IMR-90 (cell line): ENCODE results near the gene MRPL44.

ENCODE experiments used
- CEBPB ChIP-seq: IDR thresholded peaks from 2 replicates; pipeline ENCODE4 v1.6.1; 2012; ENCODE audit warnings: low read depth, low read length, improper control_type of control experiment
- CHD1 ChIP-seq: IDR thresholded peaks from 2 replicates; pipeline ENCODE4 v1.6.1; 2012; ENCODE audit warnings: low read depth, low read length, improper control_type of control experiment
- CTCF ChIP-seq: conservative IDR thresholded peaks from 2 replicates; pipeline ENCODE4 v1.5.1; 2012; ENCODE audit warnings: mild to moderate bottlenecking, low read depth, low read length, improper control_type of control experiment
- ELK1 ChIP-seq: fragments of 150-350 bp; IDR thresholded peaks from 2 replicates; pipeline ENCODE4 v1.6.1; 2016; ENCODE audit warnings: low read depth, mild to moderate bottlenecking, low read length, moderate library complexity, borderline replicate concordance
- FOS ChIP-seq: fragments of 150-350 bp; IDR thresholded peaks from 2 replicates; pipeline ENCODE4 v1.6.1; 2016; ENCODE audit warnings: low read depth, low read length
- MAFK ChIP-seq: IDR thresholded peaks from 2 replicates; pipeline ENCODE4 v1.6.1; 2012; ENCODE audit warnings: low read depth, low read length, improper control_type of control experiment
- MAZ ChIP-seq: IDR thresholded peaks from 2 replicates; pipeline ENCODE4 v1.6.1; 2012; ENCODE audit warnings: low read depth, mild to moderate bottlenecking, low read length, improper control_type of control experiment, moderate library complexity, borderline replicate concordance
- POLR2A ChIP-seq: IDR thresholded peaks from 2 replicates; pipeline ENCODE4 v1.6.1; 2012; ENCODE audit warnings: mild to moderate bottlenecking, low read depth, low read length
- RAD21 ChIP-seq: IDR thresholded peaks from 2 replicates; pipeline ENCODE4 v1.6.1; 2012; ENCODE audit warnings: low read length, improper control_type of control experiment
- RCOR1 ChIP-seq: IDR thresholded peaks from 2 replicates; pipeline ENCODE4 v1.6.1; 2012; ENCODE audit warnings: mild to moderate bottlenecking, low read length, improper control_type of control experiment; ENCODE audit not compliant: insufficient replicate concordance
- RFX5 ChIP-seq: IDR thresholded peaks from 2 replicates; pipeline ENCODE4 v1.8.0; 2012; ENCODE audit warnings: low read depth, mild to moderate bottlenecking, low read length, moderate library complexity
- SMC3 ChIP-seq: fragments of 150-350 bp; IDR thresholded peaks from 2 replicates; pipeline ENCODE4 v1.6.1; 2016; ENCODE audit warnings: low read depth, mild to moderate bottlenecking, antibody characterized with exemption, low read length, moderate library complexity
- USF2 ChIP-seq: fragments of 150-350 bp; IDR thresholded peaks from 2 replicates; pipeline ENCODE4 v1.6.1; 2017; ENCODE audit warnings: mild to moderate bottlenecking, antibody characterized with exemption, low read length, low read depth

GRCh38 chr2:223969315-223969714, 12.1 kb downstream of the MRPL44 start:
- no peak for TF ChIP-seq CTCF
- no peak for TF ChIP-seq CEBPB
- TF ChIP-seq POLR2A = no peak
- TF ChIP-seq RFX5 = no peak
- TF ChIP-seq SMC3 = no peak
- TF ChIP-seq RCOR1 = no peak
- TF ChIP-seq USF2 = no peak
- no peak for TF ChIP-seq MAFK
- no peak for TF ChIP-seq RAD21
- no peak for TF ChIP-seq ELK1
- TF ChIP-seq MAZ = no peak
- no peak for TF ChIP-seq FOS
- no peak for TF ChIP-seq CHD1
